WI38 (cell line): ENCODE data around the gene GRAMD2A.

Experiments
- H3K4me3 ChIP-seq: 2 replicates; pipeline ENCODE4 v1.5.1; 2011; ENCODE audit warnings: low read depth, mild to moderate bottlenecking, control low read depth, low read length
- CTCF ChIP-seq: IDR thresholded peaks from 2 replicates; pipeline ENCODE4 v1.5.1; 2012; ENCODE audit warnings: low read depth, mild to moderate bottlenecking, control low read depth, low read length

GRAMD2A gene

GRCh38 chr15:72198356-72199204 is 993 bp upstream of the GRAMD2A start:
- no peak overlapping the region for H3K4me3 ChIP-seq
- no peak for TF ChIP-seq CTCF

- H3K4me3 ChIP-seq = no peak overlapping the region
- TF ChIP-seq CTCF = no peak
Measured at GRCh38 chr15:72197041-72197459, 537 bp downstream of the GRAMD2A start.

DNA sequence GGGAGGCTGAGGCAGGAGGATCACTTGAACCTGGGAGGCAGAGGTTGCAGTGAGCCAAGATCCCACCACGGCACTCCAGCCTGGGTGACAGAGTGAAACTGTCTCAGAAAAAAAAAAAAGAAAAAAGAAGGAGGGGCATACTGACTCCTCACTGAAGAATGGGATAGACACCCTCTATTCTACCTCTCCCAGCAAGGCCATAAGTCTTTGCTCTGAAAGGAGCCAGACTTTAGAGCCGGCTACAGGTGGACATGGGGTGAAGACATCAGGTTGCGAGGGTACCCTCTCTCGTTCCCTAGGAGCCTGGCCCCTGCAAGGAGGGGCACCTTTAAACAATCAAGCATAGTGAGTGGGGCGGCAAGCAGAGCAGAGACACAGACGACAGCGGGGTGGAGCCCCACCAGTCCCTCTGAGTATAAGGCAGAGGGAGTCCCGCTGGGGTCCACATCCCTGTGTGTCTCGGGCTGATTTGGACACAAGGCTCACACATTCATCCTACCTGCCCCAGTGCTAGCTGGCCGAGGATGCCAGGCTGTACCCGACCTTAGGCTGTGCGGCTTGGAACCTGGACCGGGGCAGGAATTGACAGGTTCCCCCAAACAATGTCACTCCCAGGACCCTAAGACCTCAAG is 1.1 kb downstream of the GRAMD2A start:
- no peak for TF ChIP-seq CTCF
- H3K4me3 ChIP-seq = no peak overlapping the region

DNA sequence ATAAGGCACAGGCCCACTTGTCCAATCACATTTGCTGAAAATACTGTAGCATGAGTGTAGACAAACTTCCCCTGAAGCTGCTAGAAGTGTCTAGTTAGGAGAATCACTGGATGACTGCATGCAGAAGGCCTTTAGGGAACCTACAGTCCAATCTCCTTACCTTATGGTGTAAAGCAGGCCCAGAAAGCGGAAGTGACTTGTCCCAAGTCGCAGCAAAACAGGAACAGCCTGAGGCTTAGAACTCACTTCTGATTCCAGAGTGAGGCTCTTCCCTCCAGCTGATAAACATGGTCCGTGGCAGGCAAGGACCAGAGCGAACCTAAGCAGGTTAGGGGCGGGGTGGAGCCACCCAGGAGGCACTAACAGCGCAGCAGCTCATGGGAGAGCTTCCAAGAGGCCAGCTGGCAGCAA is 2.5 kb downstream of the GRAMD2A start:
- no peak overlapping the region for H3K4me3 ChIP-seq
- TF ChIP-seq CTCF = no peak

- no peak for TF ChIP-seq CTCF
- no peak overlapping the region for H3K4me3 ChIP-seq
Measured at GRCh38 chr15:72193836-72194396, 3.7 kb downstream of the GRAMD2A start.

DNA sequence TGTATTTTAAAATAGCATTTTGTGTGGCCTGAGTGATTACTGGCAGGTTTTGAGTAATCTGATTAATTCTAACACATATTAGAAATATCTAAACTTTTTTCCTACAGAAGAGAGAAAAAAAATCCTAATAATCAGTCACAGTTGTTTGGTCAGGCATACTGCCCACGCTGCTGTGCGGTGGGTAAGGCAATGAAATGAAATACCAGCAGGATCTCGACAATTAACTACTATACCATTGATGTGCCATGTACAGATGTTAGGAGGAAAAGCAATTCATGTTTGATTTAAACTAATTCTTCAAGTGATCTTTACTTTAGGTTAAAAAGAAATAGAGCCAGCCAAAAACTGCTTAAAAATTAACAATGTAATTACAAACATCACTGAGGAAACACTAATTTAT is 5.2 kb downstream of the GRAMD2A start:
- TF ChIP-seq CTCF = no peak
- H3K4me3 ChIP-seq = no peak overlapping the region
